GM19025 (cell line): ENCODE results near the gene SLC15A3.

Experiments used
- ATAC-seq: cut with Tn5 transposase; IDR thresholded peaks from one replicate; pipeline ENCODE4 v1.9.1; 2021; ENCODE audit warnings: mild to moderate bottlenecking, low read depth, moderate library complexity; ENCODE audit not compliant: unreplicated experiment

Gene SLC15A3

DNA sequence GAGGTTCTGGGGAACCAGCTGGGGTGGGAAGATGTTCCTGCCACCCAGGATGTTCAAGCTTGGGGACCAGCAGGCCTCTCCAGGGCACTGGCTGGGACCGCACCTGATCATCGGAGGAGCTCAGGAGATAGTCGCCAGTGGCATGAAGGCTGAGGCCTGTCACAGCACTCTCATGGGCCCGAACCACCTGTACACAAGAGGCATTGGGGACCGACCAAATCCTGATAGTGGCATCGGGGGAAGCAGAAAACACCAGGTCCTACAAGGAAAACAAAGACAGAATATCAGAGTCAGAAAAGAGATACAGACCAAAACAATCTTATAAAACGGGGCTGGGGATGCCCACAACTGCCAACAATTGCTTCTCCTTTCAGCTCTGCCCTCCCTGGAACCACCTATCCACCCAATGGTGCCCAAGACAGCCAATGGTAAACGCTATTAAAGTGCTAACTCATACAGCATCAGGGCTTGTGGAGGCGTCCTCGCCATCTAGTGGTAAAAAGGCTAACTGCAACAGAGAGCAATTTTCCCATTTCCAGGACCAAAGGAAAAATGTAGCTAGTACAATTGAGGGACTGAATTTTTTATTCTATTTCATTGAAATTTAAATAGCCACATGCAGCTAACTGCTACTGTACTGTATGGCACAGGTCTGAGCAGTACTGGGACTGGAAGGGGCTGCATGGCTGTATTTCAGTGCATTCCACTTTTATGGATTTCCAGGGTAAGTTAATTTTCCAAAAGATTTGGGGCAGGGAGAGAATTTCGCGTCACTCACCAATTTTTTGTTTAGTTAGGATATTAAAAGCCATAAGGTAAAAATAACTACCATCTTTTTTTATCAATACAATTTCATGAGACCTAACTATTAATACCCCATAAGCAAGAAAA lies 52.7 kb downstream of the SLC15A3 start:
- no peak for ATAC-seq

DNA sequence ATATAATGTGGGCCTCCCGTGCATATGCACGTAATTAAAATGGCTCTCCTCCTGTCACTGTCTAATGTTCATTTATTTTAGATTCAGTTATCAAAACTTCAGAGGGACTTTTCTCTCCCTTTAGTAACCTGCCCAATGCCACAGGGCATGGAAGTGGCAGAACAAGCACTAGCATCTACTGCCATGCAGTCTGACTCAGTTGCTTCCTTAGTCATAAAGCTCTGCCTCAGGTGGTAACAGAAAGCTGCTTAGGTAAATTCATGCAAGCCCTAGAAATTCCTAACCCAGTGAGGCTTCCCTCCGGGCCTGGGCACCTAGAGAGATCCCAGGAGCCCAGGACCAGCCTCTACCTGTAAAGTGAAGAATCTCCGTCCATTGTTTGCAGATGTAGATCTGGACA lies 54.5 kb downstream of the SLC15A3 start:
- ATAC-seq: no peak

DNA sequence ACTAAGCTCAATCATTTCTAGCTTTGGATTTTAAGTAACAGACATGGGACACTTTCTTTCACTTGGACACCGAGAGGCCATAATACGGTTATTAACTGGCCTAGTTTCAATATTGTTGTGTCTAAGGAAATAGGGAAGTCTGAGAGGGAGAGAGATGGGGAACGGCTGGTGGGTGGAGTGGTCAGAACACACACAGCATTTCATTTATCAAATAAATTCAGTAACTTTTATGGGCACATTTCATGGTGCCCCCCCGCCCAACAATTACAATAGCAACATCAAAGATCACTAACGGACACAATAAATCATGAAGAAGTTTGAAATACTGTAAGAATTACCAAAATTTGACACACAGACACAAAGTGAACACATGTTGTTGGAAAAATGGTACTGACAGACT lies 56.3 kb downstream of the SLC15A3 start:
- no peak for ATAC-seq

DNA sequence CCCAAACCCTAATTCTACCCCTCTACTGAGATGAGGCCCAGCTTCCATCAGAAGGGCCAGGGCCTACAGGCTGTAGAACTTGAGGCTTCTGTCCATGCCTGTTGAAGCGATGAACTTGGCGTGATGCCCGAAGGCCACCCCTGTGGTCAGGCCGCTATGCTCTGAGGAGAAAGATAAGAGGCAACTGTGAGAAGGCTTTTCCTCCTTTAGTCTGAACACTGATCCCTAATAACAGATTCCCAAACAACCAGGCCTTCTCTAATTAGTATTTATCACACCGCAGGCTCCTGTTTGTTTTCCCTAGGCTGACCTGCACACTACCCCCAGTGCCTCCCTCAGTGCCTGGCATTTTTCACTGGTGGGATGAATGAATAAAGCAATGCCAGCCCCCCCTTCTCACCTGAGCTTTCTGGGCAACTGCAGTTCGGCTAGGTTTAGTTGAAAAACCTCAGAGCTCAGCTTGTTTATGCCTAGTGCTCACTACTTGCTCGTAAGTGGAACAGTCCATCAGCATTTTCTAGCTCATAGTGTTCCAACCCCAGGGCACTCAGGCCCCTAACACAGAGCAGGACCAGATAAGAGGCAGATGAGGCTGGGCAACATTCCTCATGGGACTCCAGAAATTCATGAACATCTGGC lies 60.8 kb downstream of the SLC15A3 start:
- no peak for ATAC-seq

DNA sequence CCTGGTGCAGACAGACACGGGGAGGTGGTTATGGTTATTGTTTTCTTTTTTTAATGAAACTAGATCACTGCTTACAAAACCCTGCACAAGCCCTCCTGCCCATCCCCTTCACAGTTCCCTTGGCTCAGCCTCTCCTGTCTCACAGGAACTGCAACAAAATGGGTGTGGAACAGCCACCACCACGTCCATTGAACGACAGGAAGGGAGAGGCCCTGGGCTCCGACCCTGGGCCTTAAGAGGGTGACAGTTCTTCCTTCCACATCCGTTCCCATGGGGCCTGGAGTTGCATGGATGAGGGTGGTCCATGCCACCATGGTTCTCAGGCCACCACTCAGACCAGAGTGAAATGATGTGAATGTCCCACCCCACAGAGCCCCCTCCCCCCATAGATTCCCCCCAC lies 61.3 kb downstream of the SLC15A3 start:
- no peak for ATAC-seq

DNA sequence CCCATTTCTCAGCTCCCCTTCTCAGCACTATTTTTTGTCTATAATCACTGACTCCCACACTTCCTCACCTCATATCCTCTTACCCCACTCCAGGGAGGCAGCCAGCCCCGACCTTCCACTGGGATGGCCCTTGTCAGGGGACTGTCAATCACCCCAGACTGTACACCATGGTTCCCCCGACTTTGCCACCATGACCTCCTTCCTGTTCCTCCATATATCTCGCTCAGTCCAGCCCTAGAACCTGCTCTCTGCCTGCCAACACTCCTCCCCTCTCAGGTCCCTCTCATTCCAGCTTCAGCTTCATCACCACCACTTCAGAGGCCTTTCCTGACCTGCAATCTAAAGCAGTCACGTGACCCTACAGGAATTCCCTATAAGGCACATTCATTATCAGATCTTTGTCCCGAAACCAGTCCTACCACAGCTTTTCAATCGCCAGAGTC lies 62.1 kb downstream of the SLC15A3 start:
- no peak for ATAC-seq

DNA sequence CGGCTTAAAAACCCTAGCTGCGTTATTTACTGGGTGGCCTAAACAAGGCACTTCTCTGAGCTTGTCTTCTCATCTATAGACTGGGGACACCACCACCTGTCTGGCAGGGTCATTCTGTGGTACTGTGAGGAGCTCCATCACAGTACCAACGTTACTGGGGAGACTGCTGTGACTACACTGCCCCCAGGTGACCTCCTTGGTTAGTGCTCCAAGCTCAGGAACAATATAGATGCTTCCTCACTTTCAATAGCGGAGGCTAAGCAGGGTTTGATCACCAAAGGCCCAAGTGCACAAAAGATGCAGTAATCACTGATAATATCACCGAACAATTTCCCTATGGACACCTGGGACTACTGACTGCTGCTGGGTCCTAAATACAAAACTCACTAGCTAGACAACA lies 64.4 kb downstream of the SLC15A3 start:
- ATAC-seq: no peak
